ENCODE results near the gene TBX10. TPM values are rescaled to one million over a fixed set of nuclear protein-coding genes. Genes with fewer than 3 reads are reported as not detected.

TBX10 gene
- total RNA-seq, 1 experiment from 2014 or later = not detected

- H3K27me3 ChIP-seq (replicated peaks; ENCODE audit: insufficient read depth, low read depth, low read length, poor library complexity) = no peaks in the 10 kb centered on the region
- no peaks in the 10 kb centered on the region for H3K36me3 ChIP-seq (ENCODE audit: insufficient read depth, low read length, poor library complexity, severe bottlenecking)
- ChIA-PET POLR2A (ENCODE audit: low non-redundant PET) (interaction anchor here (0.6 to 0.9 kb wide), 2 partner anchors 16 to 369 kb away, joined by 3 to 5 read pairs; no protein-coding TSS in a partner anchor), CTCF (interaction anchor here (0.5 to 2.4 kb wide), 5 partner anchors 16 to 228 kb away, joined by 3 to 16 read pairs (median 4); no protein-coding TSS in a partner anchor)
- peak; percentile 73 for TF ChIP-seq CTCF (conservative IDR thresholded peaks at IDR 0.05; ENCODE audit: low read depth, low read length)
- no peak for TF ChIP-seq EZH2 (IDR thresholded peaks at IDR 0.05; ENCODE audit: borderline replicate concordance, low read depth, low read length, poor library complexity, severe bottlenecking)
- peak; percentile 99 for DNase-seq (ENCODE audit: low spot score)
- H3K4me3 ChIP-seq (ENCODE audit: low read depth, low read length, poor library complexity, severe bottlenecking) = peak overlapping the region; percentile 61
- H3K4me1 ChIP-seq (ENCODE audit: insufficient read depth, low read length, poor library complexity, severe bottlenecking) = peaks cover 11% of the 10 kb centered on the region
- no TSS peak for BruUV-seq (replicated peaks)
- H3K27ac ChIP-seq (ENCODE audit: low read depth, low read length, poor library complexity, severe bottlenecking) = peak overlapping the region; percentile 64
- intact Hi-C loops (cut with micrococcal nuclease; ENCODE audit: unreplicated experiment) = loop anchor here (5.0 kb wide), 1 partner anchor 172 kb away; no protein-coding TSS in a partner anchor
- H3K9me3 ChIP-seq (ENCODE audit: low read depth, low read length, poor library complexity, severe bottlenecking) = no peaks in the 10 kb centered on the region
Measured at GRCh38 chr11:67630228-67630942, 9.2 kb downstream of the TBX10 start.

- peak within 1 kb of the TSS; percentile 83 for H3K27ac ChIP-seq (ENCODE audit: low read depth, low read length, poor library complexity, severe bottlenecking)
- peak; percentile 94 for TF ChIP-seq CTCF (conservative IDR thresholded peaks at IDR 0.05; ENCODE audit: low read depth, low read length)
- TF ChIP-seq EZH2 (IDR thresholded peaks at IDR 0.05; ENCODE audit: borderline replicate concordance, low read depth, low read length, poor library complexity, severe bottlenecking) = no peak
- no peaks in the 10 kb centered on the region for H3K27me3 ChIP-seq (replicated peaks; ENCODE audit: insufficient read depth, low read depth, low read length, poor library complexity)
- intact Hi-C loops (cut with micrococcal nuclease; ENCODE audit: unreplicated experiment) = loop anchor here (5.0 kb wide), 1 partner anchor 173 kb away; no protein-coding TSS in a partner anchor
- peaks cover 11% of the 10 kb centered on the region for H3K4me1 ChIP-seq (ENCODE audit: insufficient read depth, low read length, poor library complexity, severe bottlenecking)
- BruUV-seq (replicated peaks) = no TSS peak
- ChIA-PET CTCF (interaction anchor here (0.6 to 2.4 kb wide), 10 partner anchors 10 to 209 kb away, joined by 3 to 16 read pairs (median 4); no protein-coding TSS in a partner anchor), POLR2A (ENCODE audit: low non-redundant PET) (interaction anchor here (0.6 to 0.9 kb wide), 2 partner anchors 15 to 368 kb away, joined by 3 to 5 read pairs; no protein-coding TSS in a partner anchor)
- no peaks in the 10 kb centered on the region for H3K36me3 ChIP-seq (ENCODE audit: insufficient read depth, low read length, poor library complexity, severe bottlenecking)
- H3K9me3 ChIP-seq (ENCODE audit: low read depth, low read length, poor library complexity, severe bottlenecking) = no peaks in the 10 kb centered on the region
- H3K4me3 ChIP-seq (ENCODE audit: low read depth, low read length, poor library complexity, severe bottlenecking) = peak within 1 kb of the TSS; percentile 61
- DNase-seq (ENCODE audit: low spot score) = peak; percentile 93
Measured at GRCh38 chr11:67629386-67630227, 10.0 kb downstream of the TBX10 start, which contains the start of gene NUDT8. NUDT8 (minus strand) TSS chr11:67629937; CDS start chr11:67629911, 26 bp downstream.

GRCh38 chr11:67628710-67629385 lies 10.7 kb downstream of the TBX10 start:
- no peak; the same call in 1 of the 2 replicates for TF ChIP-seq CTCF (conservative IDR thresholded peaks at IDR 0.05; ENCODE audit: low read depth, low read length)
- no peak for TF ChIP-seq EZH2 (IDR thresholded peaks at IDR 0.05; ENCODE audit: borderline replicate concordance, low read depth, low read length, poor library complexity, severe bottlenecking)
- Histone ChIP-seq H3K27me3 (replicated peaks; ENCODE audit: insufficient read depth, low read depth, low read length, poor library complexity) (no peaks in the 10 kb centered on the region), H3K4me1 (ENCODE audit: insufficient read depth, low read length, poor library complexity, severe bottlenecking) (peaks cover 11% of the 10 kb centered on the region), H3K27ac (ENCODE audit: low read depth, low read length, poor library complexity, severe bottlenecking) (no peak overlapping the region), H3K4me3 (ENCODE audit: low read depth, low read length, poor library complexity, severe bottlenecking) (peak overlapping the region; percentile 61), H3K36me3 (ENCODE audit: insufficient read depth, low read length, poor library complexity, severe bottlenecking) (no peaks in the 10 kb centered on the region), H3K9me3 (ENCODE audit: low read depth, low read length, poor library complexity, severe bottlenecking) (no peaks in the 10 kb centered on the region)
- intact Hi-C loops (cut with micrococcal nuclease; ENCODE audit: unreplicated experiment) = no loop called here
- ChIA-PET CTCF (interaction anchor here (0.5 to 2.4 kb wide), 9 partner anchors 12 to 1311 kb away, joined by 3 to 16 read pairs (median 4); no protein-coding TSS in a partner anchor), POLR2A (ENCODE audit: low non-redundant PET) (no interaction called here)
- DNase-seq (ENCODE audit: low spot score) = no peak
- no TSS peak for BruUV-seq (replicated peaks)

Data from A673 (cell line).